Astrocyte of the spinal cord (primary cell): ENCODE measurements around the gene SELENOP.
"Not testable (repeated sequence)": the region's sequence is repeated elsewhere in the genome, so short reads cannot be mapped to it uniquely, and the experiment has no call there.

ENCODE experiments used
- DNase-seq: peaks from one replicate; pipeline ENCODE4 v3.0.0; 2011; ENCODE audit warnings: low read depth, low spot score
- H3K4me3 ChIP-seq: 2 replicates; pipeline ENCODE4 v1.5.1; 2011; ENCODE audit warnings: low read depth, mild to moderate bottlenecking, low read length, moderate library complexity
- CTCF ChIP-seq: IDR thresholded peaks from 2 replicates; pipeline ENCODE4 v1.5.1; 2012; ENCODE audit warnings: low read depth, mild to moderate bottlenecking, low read length, inconsistent platforms
- in situ Hi-C: cut with HindIII; loops from 2 replicates; pipeline ENCODE4 v1.10.0; 2017; ENCODE audit warnings: low sequenced_read_pairs

SELENOP gene

DNA sequence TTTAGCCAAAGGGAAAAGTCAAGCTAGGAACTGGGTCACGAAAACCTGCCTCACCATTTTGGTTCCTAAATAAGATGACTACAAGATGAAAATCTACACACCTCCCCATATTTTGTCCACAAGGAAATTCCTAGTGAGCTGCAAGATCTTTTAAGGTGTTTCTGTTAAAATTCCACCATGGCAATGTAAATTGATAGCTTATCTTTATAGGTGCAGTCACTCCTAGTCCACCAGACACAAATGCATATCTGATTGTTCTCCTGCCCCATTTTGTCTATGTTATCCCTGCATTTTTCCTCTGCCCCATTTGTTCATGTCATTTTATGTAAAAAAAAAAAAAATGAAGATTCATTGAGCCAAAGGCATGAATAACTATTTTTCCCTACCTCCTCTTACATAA is 41.1 kb upstream of the SELENOP start:
- H3K4me3 ChIP-seq = no peak overlapping the region
- in situ Hi-C loops = no loop called here
- DNase-seq = no peak
- TF ChIP-seq CTCF = no peak

- TF ChIP-seq CTCF = no peak
- in situ Hi-C loops = no loop called here
- no peak for DNase-seq
These were observed 39.8 kb upstream of the SELENOP start for GRCh38 chr5:42851481-42851880.

GRCh38 chr5:42848545-42848944 is 36.9 kb upstream of the SELENOP start:
- DNase-seq = no peak
- in situ Hi-C loops = no loop called here

More at GRCh38 chr5:42851481-42851880, 39.8 kb upstream of the SELENOP start:
- H3K4me3 ChIP-seq = no peak overlapping the region

GRCh38 chr5:42844408-42844807 is 32.7 kb upstream of the SELENOP start:
- DNase-seq, H3K4me3 ChIP-seq, in situ Hi-C loops: not testable (repeated sequence)

More at GRCh38 chr5:42848545-42848944, 36.9 kb upstream of the SELENOP start:
- no peak overlapping the region for H3K4me3 ChIP-seq
- no peak for TF ChIP-seq CTCF

DNA sequence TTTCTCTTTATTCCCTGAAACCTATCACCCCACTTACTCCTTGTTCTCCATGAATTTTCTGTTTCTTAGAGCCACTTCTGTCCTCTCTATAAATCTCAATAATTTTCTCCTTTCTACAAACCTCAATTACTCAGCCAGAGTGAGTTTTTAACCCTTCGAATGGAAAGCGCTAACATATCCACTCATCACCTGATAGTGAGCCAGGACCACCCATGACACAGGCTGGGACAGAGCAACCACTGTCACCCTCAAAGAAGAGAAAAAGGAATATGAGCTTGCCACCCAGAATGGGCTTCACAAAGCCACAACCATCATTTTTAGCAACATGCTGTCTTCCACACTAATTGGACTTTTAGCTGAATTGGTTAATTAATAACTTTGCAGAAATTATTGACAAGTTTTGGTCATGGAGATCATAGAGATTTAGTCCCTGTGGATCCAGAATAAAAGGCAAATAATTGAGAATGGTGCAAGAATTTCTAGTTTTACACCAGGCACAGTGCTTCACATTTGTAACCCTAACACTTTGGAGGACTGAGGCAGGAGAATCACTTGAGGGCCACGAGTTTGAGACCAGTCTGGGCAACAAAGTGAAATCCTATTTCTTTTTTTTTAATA is 32.1 kb upstream of the SELENOP start:
- no peak overlapping the region for H3K4me3 ChIP-seq
- in situ Hi-C loops = no loop called here
- no peak for DNase-seq
- no peak for TF ChIP-seq CTCF

DNA sequence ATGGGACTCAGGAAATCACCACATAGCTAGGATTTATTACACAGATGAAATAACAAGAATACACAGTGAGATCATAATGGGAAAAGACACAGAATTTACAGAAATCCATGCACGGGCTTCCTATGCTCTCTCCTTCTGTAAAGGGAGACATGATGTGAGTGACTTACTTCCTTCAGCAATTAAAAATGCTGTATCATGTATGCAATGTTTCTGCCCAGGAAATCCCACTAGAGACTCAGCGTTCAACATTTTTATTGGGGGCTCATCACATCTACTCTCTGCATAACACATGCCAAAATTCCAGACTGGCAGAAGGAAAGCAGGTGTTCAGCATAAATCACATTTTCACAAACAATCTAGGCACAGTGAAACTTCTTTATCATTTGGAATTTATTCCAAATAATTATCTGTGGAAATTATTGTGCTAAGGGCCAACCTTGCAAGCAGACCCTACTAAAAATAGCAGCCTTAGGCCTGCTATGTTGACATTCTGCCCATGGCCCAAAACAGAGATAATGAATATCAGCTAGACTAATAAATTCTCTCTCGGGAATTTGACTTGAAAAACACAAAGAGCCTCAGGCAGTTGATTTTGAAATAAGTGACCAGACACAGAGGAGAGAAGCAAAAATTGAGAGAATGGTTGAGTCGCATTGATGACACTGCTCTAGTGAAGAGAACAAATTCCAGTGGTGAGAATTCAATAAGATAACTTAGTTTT is 31.4 kb upstream of the SELENOP start:
- in situ Hi-C loops = no loop called here
- TF ChIP-seq CTCF = no peak
- DNase-seq = no peak
- H3K4me3 ChIP-seq = no peak overlapping the region

DNA sequence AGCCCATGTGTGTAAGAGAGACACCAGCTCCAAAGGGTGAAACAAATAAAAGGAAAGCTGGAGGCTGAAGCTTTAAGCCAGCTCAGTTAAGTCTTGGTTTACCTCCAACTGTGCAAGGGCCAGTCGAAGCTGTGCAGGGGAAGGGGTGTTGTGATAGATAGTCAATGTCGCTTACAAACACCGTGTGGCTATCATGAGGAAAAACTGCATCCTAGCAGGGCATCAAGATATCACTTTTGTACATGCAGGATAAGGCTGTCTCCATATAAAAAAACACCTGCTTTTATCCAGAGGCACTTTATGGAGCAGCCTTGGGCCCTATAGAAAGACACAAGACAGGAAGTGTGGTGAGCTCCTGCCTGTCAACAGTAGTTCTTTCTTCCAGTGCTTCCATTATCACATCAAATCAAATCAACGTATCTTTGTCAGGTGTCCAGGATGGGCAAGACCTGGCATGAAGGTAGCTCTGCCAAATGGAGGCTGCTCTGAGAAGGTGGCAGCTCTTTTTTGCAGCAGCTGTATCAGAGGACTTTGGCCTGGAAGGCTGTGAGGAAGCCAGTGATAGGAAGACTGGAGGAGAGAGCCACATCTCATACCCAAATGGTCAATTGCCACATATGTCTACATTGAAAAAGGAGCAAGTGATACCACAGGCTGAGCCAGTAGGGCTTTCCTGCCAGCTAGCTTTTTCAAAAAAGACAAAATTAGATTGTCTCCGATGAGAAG is 29.3 kb upstream of the SELENOP start:
- in situ Hi-C loops = no loop called here
- no peak overlapping the region for H3K4me3 ChIP-seq
- DNase-seq = no peak
- no peak for TF ChIP-seq CTCF
